Hematopoietic multipotent progenitor cell (in vitro differentiated cells): ENCODE measurements around the gene MMP12. TPM values are rescaled to one million over a fixed set of nuclear protein-coding genes. Genes with fewer than 3 reads are reported as not detected.

ENCODE experiments used
- small RNA-seq: library from RNA; depleted of rRNA; stranded (forward); fragments of <200 nt; gene quantifications from one replicate; pipeline ENCODE3, GENCODE V24; 2012
- total RNA-seq: library from RNA; depleted of rRNA; stranded (reverse); fragments of >200 nt; gene quantifications from one replicate; pipeline ENCODE4 v1.2.3, GENCODE V29; 2012

Gene MMP12
- total RNA-seq, 1 donor, result not detected

Small RNA genes within 50 kb of the gene (small RNA-seq; reads per million reads assigned to genes)
- gene RNU7-159P, result not detected

Other genes starting within 250 kb of the MMP12 start
- gene MMP20, start 249.7 kb downstream of the MMP12 start, total RNA-seq, result not detected
- gene MMP27, start 169.2 kb downstream of the MMP12 start, total RNA-seq, result not detected
- gene MMP8, start 150.0 kb downstream of the MMP12 start, total RNA-seq, result 1.3 TPM
- gene MMP10, start 94.4 kb downstream of the MMP12 start, total RNA-seq, result not detected
- not detected for gene MMP1, start 76.8 kb downstream of the MMP12 start, total RNA-seq
- not detected for gene MMP3, start 31.4 kb downstream of the MMP12 start, total RNA-seq
- gene MMP13, start 80.8 kb upstream of the MMP12 start, total RNA-seq, result not detected
- 25.6 TPM for gene DCUN1D5, start 217.2 kb upstream of the MMP12 start, total RNA-seq
- gene DYNC2H1, start 234.4 kb upstream of the MMP12 start, total RNA-seq, result 2.4 TPM